ENCODE results near the gene IRAK2.

Gene IRAK2

GRCh38 chr3:10280571-10280970 lies 115.9 kb downstream of the IRAK2 start:
- no peak for DNase-seq (ENCODE audit: low read depth in 3 of 3)

- no peak for DNase-seq (ENCODE audit: low read depth in 3 of 3)
Observed at GRCh38 chr3:10281951-10282350, 117.2 kb downstream of the IRAK2 start.

- no peak for DNase-seq (ENCODE audit: low read depth in 3 of 3)
Observed at GRCh38 chr3:10283638-10284037, 118.9 kb downstream of the IRAK2 start.

- DNase-seq (ENCODE audit: low read depth in 3 of 3): peak in 1 of 3 experiments; percentile 24
Observed at GRCh38 chr3:10284496-10284895, 119.8 kb downstream of the IRAK2 start.

- DNase-seq (ENCODE audit: low read depth in 3 of 3): no peak
Observed at GRCh38 chr3:10285272-10286132, 120.8 kb downstream of the IRAK2 start.

GRCh38 chr3:10286133-10286524 lies 121.4 kb downstream of the IRAK2 start:
- no peak for DNase-seq (ENCODE audit: low read depth in 3 of 3)

- no peak for DNase-seq (ENCODE audit: low read depth in 3 of 3)
Observed at GRCh38 chr3:10286596-10287295, 122.0 kb downstream of the IRAK2 start.

GRCh38 chr3:10287936-10288574 lies 123.3 kb downstream of the IRAK2 start:
- DNase-seq (ENCODE audit: low read depth in 3 of 3): no peak

- DNase-seq (ENCODE audit: low read depth in 3 of 3): no peak
Observed at GRCh38 chr3:10288575-10288960, 123.8 kb downstream of the IRAK2 start.

GRCh38 chr3:10289077-10289476 lies 124.4 kb downstream of the IRAK2 start:
- no peak for DNase-seq (ENCODE audit: low read depth in 3 of 3)

GRCh38 chr3:10289787-10290355 lies 125.2 kb downstream of the IRAK2 start:
- DNase-seq (ENCODE audit: low read depth in 3 of 3): no peak

- DNase-seq (ENCODE audit: low read depth in 3 of 3): no peak
Observed at GRCh38 chr3:10290481-10291176, 125.9 kb downstream of the IRAK2 start.

GRCh38 chr3:10291641-10292040 lies 126.9 kb downstream of the IRAK2 start:
- no peak for DNase-seq (ENCODE audit: low read depth in 3 of 3)

- DNase-seq (ENCODE audit: low read depth in 3 of 3): no peak
Observed at GRCh38 chr3:10292505-10293419, 128.0 kb downstream of the IRAK2 start, which contains the start of gene GHRL. Gene GHRL, minus strand, starts transcription at chr3:10292947. Its CDS starts 2,767 bp downstream, at chr3:10290180.

Data from stimulated activated CD4-positive, alpha-beta T cell treated with anti-CD3 and anti-CD28 coated beads, TNF-alpha, amount 100 ng/mL, for 24 hours (primary cell).